Fibroblast of skin of back (primary cell): ENCODE measurements around the gene MAP4K1.
A peak's percentile ranks its signal among the peaks of the same experiment; 100 is the strongest.
"Not testable (repeated sequence)": the region's sequence is repeated elsewhere in the genome, so short reads cannot be mapped to it uniquely, and the experiment has no call there.

ENCODE experiments used
- DNase-seq: peaks from one replicate; pipeline ENCODE4 v3.0.0-alpha.2; 2013

MAP4K1 gene

GRCh38 chr19:38619361-38620174 lies 1.8 kb upstream of the MAP4K1 start:
- no peak for DNase-seq

DNA sequence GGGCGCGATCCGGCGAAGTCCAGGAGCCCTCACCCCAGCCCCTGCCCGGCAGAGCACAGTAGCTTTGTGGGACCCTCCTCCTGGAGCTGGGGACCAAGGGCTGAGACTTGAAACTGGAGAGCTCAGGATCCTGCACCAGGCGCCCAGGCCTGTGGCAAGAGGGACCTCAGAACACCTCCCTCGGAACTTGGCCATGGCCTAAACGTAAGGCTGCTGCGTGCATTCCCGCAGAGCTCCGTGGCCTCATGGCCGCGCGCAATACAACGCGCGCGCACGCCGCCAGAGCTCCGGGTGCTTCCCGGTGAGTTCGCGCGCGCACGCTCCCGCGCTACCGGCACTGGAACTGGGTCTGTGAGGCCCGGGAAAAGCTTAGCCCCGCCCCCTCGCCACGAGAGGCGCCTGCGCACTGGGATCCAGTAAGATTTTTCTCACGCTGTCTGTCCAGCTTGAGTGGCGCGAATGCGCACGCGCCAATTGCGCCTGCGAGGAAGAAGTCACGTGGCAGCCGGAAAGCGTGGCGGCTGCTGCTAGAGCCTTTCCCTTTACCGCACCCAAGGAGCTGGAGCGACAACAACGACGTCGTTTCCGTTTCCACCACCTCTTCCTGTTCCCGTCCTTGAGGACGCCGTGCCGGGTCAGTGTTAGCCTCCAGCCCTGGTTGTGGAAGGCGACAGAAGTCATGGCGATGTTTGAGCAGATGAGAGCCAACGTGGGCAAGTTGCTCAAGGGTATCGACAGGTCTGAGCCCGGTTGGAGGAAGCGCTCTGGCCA lies 1.0 kb upstream of the MAP4K1 start, which contains the start of gene EIF3K:
Gene EIF3K (plus strand): TSS at position 599 of the 771 bp plus-strand sequence. CDS start 81 bp downstream, at position 680.
- peak; percentile 98 for DNase-seq

- no peak for DNase-seq
Measured at GRCh38 chr19:38617283-38617763, 430 bp downstream of the MAP4K1 start.

- no peak for DNase-seq
Measured at GRCh38 chr19:38616265-38616664, 1.5 kb downstream of the MAP4K1 start.

DNA sequence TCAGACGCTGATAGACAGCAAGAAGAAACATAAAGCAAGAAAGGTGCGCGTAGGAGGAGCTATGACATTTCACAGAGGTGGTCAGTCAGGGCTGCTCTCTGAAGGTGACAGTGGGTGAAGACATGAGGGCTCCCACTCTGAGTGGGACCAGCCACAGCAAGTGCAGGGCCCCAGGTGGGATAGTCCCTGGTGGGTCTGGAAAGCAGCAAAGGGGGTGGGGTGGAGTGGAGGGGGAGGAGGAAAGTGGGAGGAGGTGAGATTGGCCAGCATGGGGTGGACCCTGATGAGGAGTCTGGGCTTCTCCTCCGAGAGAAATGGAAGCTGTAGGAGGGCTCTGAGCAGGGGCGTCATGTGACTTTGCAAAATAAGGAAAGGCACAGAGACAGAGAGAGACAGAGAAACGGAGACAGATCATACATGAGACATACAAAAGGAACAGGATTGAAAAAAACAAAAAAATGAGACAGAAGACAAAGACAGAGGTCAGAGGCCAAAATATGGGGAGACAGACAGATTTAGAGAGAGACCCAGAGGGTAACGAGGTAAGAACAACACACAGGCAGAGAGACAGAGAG lies 2.7 kb downstream of the MAP4K1 start:
- DNase-seq: no peak

GRCh38 chr19:38614289-38614688 lies 3.5 kb downstream of the MAP4K1 start:
- DNase-seq: no peak

DNA sequence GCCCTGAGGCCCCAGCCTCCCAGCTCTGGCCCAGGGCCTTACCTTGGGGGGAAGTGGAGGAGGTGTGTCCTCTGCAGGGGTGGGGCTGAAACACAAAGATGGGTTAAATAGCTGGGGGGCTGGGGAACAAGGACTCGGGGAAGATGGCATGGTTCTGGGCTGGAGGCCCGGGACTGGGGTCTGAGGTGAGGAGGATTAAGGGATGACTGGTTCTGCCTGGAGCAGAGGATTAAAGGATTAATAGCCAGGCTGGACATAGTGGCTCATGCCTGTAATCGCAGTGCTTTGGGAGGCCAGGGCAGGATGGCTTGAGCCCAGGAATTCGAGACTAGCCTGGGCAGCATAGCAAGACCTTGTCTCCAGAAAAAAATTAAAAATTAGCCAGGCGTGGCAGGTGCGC lies 11.6 kb downstream of the MAP4K1 start:
- no peak for DNase-seq

- DNase-seq: not testable (repeated sequence)
Measured at GRCh38 chr19:38602856-38603255, 14.9 kb downstream of the MAP4K1 start.

DNA sequence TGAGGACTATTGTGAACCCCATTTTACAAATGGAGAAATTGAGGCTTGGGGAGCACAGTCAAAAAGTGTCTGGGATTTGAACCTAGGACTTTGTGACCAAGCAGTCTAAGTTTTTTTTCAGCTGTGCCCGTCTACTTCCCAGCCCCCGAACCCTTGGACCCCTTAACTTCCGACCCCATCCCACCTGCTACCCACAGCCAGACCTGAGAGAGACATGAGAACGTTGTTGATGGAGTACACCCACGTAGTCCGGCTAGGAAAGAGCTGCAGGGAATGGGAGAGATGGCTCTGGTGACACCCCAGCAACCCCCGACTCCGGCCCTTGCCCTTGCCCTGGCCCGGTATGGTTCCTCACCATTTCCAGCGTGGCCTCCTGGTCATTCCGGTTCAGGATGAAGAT lies 18.0 kb downstream of the MAP4K1 start:
- DNase-seq: no peak

DNA sequence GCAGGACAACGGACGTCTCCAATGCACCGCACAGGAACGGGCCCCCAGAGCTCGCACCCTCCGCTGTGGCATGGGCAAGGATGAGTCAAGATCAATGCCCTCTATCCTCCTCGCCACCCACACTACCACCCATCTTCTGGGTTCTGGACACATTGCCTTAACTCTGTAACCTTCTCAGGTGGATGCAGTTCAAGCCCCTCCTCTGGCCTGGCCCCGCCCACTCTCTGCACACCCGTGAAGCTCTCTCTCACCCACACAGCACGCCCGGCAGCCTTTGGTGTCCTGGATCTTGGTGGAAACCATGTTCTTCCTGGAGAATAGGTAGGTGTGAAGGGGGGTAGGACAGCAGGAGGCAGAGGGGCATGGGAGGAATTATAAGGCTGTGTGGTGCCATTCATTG lies 20.7 kb downstream of the MAP4K1 start:
- DNase-seq: no peak

DNA sequence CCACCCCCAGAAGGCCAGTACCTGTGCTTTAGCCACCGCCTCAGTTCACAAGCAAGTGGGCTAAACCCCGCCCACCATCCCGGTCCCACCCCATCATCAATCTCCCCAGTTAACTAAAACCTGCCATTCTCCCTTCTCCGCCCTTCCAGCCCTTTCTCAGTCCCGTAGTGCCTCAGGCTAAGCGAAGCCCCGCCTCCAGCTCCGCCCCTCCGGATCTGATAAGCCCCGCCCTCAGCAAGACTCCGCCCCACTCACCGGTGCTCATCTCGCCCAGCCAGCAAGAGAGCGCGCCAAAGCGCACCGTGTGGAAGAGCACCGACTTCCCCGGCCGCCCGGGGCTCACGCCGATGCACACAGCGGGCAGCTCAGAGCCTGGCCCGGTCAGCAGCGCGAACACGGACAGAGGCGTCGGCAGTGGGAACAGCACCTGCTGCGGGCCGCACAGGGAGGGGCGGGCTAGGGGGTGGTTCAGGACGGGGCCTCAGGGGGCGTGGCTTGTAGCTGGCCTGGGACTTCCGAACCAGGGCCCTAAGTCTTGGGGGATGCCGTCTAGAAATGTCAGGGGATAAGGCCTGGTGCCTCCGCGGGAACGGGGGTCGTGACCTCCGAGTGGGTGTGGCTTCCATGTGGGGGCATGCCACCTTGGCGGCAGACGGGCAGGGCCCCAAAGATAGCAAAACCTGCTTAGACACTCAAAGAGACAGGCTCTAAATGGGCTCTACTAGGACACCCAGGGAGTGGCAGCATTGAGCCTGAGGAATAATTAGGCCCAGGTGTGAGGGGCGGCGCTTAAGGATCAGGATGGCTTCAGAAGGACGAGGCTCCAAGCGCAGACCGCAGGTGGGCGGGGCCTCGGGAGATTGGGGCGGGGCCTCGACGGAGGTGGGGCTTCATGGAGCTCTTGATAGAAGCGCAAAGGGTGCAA lies 21.4 kb downstream of the MAP4K1 start:
- DNase-seq: no peak

GRCh38 chr19:38592940-38593339 lies 24.8 kb downstream of the MAP4K1 start:
- no peak for DNase-seq

DNA sequence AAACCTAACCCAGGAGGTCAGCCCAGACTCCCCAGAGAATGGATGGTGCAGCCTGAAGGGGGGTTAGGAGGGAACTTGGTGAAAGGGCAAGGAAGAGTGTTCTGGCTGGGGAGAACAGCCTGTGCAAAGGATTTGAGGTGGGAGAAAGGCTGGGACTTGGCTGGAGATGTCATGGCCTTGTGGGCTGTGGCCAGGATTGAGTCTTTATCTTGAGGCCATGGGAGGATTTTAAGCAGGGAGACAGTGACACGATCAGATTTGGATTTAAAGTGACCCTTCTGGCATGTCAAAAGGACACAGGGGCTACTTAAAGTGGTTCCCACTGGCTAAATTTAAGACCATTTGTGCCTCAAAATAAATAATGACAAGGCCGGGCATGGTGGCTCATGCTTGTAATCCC lies 29.7 kb downstream of the MAP4K1 start:
- DNase-seq: no peak

DNA sequence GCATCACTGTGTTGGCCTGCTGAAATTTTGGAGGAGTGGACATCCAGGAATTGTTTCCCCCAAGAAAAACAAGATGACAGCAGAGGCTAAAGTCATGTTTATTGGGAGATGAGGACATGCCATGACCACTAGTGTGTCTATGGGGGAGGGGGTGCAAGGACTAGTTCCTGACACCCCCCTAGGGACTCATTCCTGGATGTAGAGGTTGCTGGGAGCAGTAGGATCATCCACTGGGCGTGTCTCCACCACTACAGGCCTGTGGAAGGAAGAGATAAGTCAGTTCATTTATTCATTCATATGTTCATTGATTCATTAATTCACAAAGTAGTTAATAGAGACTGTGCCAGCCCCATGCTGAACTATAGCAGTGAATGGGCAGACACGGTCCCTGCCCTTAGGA lies 30.2 kb downstream of the MAP4K1 start:
- peak; percentile 9 for DNase-seq

DNA sequence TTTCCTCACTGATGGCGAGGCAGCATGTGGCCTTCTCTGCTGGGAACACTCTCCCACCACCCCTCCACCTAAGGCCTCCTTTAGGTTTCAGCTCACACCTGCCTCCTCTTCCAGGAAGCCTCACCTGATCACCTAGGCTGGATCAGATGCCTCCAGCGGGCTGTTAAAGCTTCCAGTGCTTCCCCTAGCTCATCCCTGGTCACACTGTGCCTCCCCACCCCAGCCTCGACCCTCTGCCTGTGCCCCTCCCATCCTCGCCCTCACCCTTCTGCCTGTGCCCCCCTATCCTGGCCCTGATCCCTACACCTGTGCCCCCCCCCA lies 33.8 kb downstream of the MAP4K1 start:
- no peak for DNase-seq

GRCh38 chr19:38583219-38583984 lies 34.4 kb downstream of the MAP4K1 start:
- DNase-seq: no peak

GRCh38 chr19:38580080-38580479 lies 37.7 kb downstream of the MAP4K1 start:
- DNase-seq: no peak

GRCh38 chr19:38579304-38579703 lies 38.4 kb downstream of the MAP4K1 start:
- DNase-seq: not testable (repeated sequence)

DNA sequence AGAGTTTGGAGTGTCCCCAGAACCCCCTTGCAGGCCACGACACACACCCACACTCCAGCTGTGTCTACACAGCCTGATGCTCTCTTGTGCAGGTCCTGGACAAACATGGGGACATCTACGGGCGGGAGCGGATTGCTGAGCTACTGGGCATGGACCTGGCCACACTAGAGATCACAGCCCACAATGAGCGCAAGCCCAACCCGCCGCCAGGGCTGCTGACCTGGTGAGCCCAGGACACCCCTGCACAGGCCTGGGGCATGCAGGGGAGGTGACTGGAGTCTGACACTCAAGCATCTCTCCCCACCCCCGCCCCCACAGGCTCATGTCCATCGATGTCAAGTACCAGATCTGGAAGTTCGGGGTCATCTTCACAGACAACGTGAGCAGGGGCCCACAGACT lies 39.9 kb downstream of the MAP4K1 start:
- no peak for DNase-seq

DNA sequence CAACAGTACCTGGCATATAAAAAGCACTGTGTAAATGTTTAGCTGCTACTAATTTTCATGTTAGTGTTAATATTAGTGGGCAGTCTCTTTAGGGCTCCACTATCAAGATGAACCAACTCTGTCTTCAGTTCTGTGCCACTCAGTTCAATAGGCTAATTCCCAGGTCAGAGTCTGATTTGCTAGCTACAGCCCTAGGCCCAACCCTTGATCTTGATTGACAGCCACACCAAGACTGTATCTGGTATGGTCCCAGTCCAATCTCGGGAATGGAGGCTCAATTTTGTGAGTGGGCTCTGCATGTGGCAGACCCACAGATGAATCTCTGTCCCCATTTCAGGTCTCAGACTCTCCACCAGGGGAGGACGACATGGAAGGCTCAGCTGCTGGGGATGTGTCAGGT lies 46.1 kb downstream of the MAP4K1 start:
- no peak for DNase-seq

DNA sequence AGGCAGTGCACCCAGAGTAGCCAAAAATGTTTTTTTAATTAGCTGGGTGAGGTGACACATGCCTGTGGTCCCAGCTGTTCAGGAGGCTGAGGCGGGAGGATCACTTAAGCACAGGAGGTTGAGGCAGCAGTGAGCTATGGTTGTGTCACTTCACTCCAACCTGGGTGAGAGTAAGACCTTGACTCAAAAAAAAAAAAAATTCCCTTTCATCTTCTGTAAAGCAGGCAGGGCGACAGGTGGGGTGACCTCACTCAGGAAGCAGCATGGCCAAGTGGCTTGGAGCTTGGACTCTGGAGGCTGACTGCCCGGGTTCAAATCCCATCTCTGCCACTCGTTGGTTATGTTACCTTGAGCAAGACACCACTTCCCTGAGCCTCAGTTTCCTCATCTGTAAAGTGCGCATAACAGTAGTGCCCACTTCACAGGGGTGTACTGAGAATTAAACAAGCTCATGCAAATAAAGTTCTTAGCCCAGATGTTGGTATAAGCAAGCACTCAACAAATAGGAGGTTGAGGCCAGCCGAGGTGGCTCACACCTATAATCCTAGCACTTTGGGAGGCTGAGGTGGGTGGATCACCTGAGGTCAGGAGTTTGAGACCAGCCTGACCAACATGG lies 48.3 kb downstream of the MAP4K1 start:
- DNase-seq: no peak
